HepG2 (cell line): ENCODE results near the gene RHOC. TPM values are rescaled to one million over a fixed set of nuclear protein-coding genes. Genes with fewer than 3 reads are reported as not detected.
A peak's percentile ranks its signal among the peaks of the same experiment; 100 is the strongest.

Experiments used
- ARNT2 ChIP-seq: sonication (generic); formaldehyde crosslinking; IDR thresholded peaks from 2 replicates; pipeline ENCODE4 v1.8.0; 2022; ENCODE audit warnings: mild to moderate bottlenecking, low read depth, missing genetic modification reagents, moderate library complexity
- ATAD3A ChIP-seq: sonication (generic); formaldehyde crosslinking; IDR thresholded peaks from 2 replicates; pipeline ENCODE4 v1.4.0; 2020; ENCODE audit warnings: missing genetic modification reagents
- CBX1 ChIP-seq: IDR thresholded peaks from one replicate; pipeline ENCODE4 v1.6.1; 2016; ENCODE audit warnings: antibody characterized with exemption, low read depth
- DNMT1 ChIP-seq: sonication (generic); formaldehyde crosslinking; IDR thresholded peaks from 2 replicates; pipeline ENCODE4 v1.5.1; 2020; ENCODE audit warnings: mild to moderate bottlenecking, missing genetic modification reagents
- FLYWCH1 ChIP-seq: sonication (generic); formaldehyde crosslinking; IDR thresholded peaks from 2 replicates; pipeline ENCODE4 v1.8.1; 2023; ENCODE audit warnings: mild to moderate bottlenecking, missing genetic modification reagents
- HES4 ChIP-seq: sonication (generic); formaldehyde crosslinking; IDR thresholded peaks from 2 replicates; pipeline ENCODE4 v1.9.0; 2021; ENCODE audit warnings: mild to moderate bottlenecking, missing genetic modification reagents, borderline replicate concordance
- MAF1 ChIP-seq: sonication (generic); formaldehyde crosslinking; IDR thresholded peaks from 2 replicates; pipeline ENCODE4 v1.5.0; 2020; ENCODE audit warnings: missing genetic modification reagents, borderline replicate concordance
- NCOA2 ChIP-seq: sonication (generic); formaldehyde crosslinking; IDR thresholded peaks from 2 replicates; pipeline ENCODE4 v1.8.0; 2022; ENCODE audit warnings: inconsistent platforms
- SCMH1 ChIP-seq: sonication (generic); formaldehyde crosslinking; IDR thresholded peaks from 2 replicates; pipeline ENCODE4 v1.9.0; 2021; ENCODE audit warnings: missing genetic modification reagents, mild to moderate bottlenecking, borderline replicate concordance
- SYNCRIP ChIP-seq: fragments of 200-400 bp; formaldehyde crosslinking; IDR thresholded peaks from 2 replicates; pipeline ENCODE4 v1.6.1; 2018; ENCODE audit warnings: mild to moderate bottlenecking, low read depth, low read length; ENCODE audit not compliant: insufficient read depth
- TCF12 ChIP-seq, 2 experiments: fragments of 450-650 bp in 1 of 2; sonication (generic) in 1 of 2; formaldehyde crosslinking in 1 of 2; IDR thresholded peaks; 2 replicates each; pipeline versions ENCODE4 v1.6.1 to v1.8.0; 2017 to 2022; ENCODE audit warnings: antibody characterized with exemption in 1 of 2, mild to moderate bottlenecking in 1 of 2, missing genetic modification reagents in 1 of 2, moderate library complexity in 1 of 2
- ZFY ChIP-seq: sonication (generic); formaldehyde crosslinking; IDR thresholded peaks from 2 replicates; pipeline ENCODE4 v1.4.0; 2020; ENCODE audit warnings: missing genetic modification reagents
- ZNF143 ChIP-seq: sonication (generic); formaldehyde crosslinking; IDR thresholded peaks from 2 replicates; pipeline ENCODE4 v1.4.0; 2020; ENCODE audit warnings: missing genetic modification reagents
- ZNF225 ChIP-seq: sonication (generic); formaldehyde crosslinking; IDR thresholded peaks from 2 replicates; pipeline ENCODE4 v1.4.0; 2020; ENCODE audit warnings: mild to moderate bottlenecking, missing genetic modification reagents
- ZNF3 ChIP-seq: IDR thresholded peaks from 2 replicates; pipeline ENCODE4 v1.7.0; 2017; ENCODE audit warnings: inconsistent platforms
- ZNF431 ChIP-seq: sonication (generic); formaldehyde crosslinking; IDR thresholded peaks from 2 replicates; pipeline ENCODE4 v1.9.0; 2022; ENCODE audit warnings: missing genetic modification reagents, low read depth, mild to moderate bottlenecking, borderline replicate concordance
- ZNF510 ChIP-seq: sonication (generic); formaldehyde crosslinking; IDR thresholded peaks from 2 replicates; pipeline ENCODE4 v1.4.0; 2020; ENCODE audit warnings: low read depth, mild to moderate bottlenecking, missing genetic modification reagents
- ZNF572 ChIP-seq: sonication (generic); formaldehyde crosslinking; IDR thresholded peaks from 2 replicates; pipeline ENCODE4 v1.5.1; 2020; ENCODE audit warnings: mild to moderate bottlenecking, missing genetic modification reagents
- polyA plus RNA-seq, 8 experiments: library from polyadenylated mRNA; depleted of rRNA in 3 of 8; stranded (reverse) in 7 of 8; unstranded in 1 of 8; fragments of >200 nt; fragmentation: Illumina TruSeq in 4 of 8; extraction: Trizol in 4 of 8; gene quantifications; 2 replicates each; pipeline versions ENCODE4 v1.2.1 to v1.2.3, GENCODE V29; 2011 to 2016; ENCODE audit warnings: low read depth in 4 of 8, missing spikeins in 1 of 8, mixed read lengths in 1 of 8; ENCODE audit not compliant: insufficient read depth in 1 of 8
- total RNA-seq, 5 experiments: library from RNA; depleted of rRNA; stranded (reverse); fragments of >200 nt; fragmentation: Illumina TruSeq; extraction: Trizol; gene quantifications; 2 replicates each; pipeline ENCODE4 v1.2.3, GENCODE V29; 2016; ENCODE audit warnings: low read depth in 1 of 5
- TF ChIP-seq, protein P1 (sequence below): sonication (generic); formaldehyde crosslinking; IDR thresholded peaks from 2 replicates; pipeline ENCODE4 v1.4.0; 2020; ENCODE audit warnings: missing genetic modification reagents, borderline replicate concordance
- TF ChIP-seq, protein P2 (sequence below): sonication (generic); formaldehyde crosslinking; IDR thresholded peaks from 2 replicates; pipeline ENCODE4 v1.8.0; 2022; ENCODE audit warnings: mild to moderate bottlenecking, missing genetic modification reagents, borderline replicate concordance
- TF ChIP-seq, protein P3 (sequence below): sonication (generic); formaldehyde crosslinking; IDR thresholded peaks from 2 replicates; pipeline ENCODE4 v1.4.0; 2020; ENCODE audit warnings: missing genetic modification reagents, low read depth, mild to moderate bottlenecking, borderline replicate concordance
- TF ChIP-seq, protein P4 (sequence below): sonication (generic); formaldehyde crosslinking; IDR thresholded peaks from 2 replicates; pipeline ENCODE4 v1.4.0; 2020; ENCODE audit warnings: missing genetic modification reagents

Gene RHOC
- total and polyA plus RNA-seq, 2 of the 13 experiments (the other 11 are each of a cell fraction or from before 2014, with no cell fraction given) = 64.3 to 182 TPM

DNA sequence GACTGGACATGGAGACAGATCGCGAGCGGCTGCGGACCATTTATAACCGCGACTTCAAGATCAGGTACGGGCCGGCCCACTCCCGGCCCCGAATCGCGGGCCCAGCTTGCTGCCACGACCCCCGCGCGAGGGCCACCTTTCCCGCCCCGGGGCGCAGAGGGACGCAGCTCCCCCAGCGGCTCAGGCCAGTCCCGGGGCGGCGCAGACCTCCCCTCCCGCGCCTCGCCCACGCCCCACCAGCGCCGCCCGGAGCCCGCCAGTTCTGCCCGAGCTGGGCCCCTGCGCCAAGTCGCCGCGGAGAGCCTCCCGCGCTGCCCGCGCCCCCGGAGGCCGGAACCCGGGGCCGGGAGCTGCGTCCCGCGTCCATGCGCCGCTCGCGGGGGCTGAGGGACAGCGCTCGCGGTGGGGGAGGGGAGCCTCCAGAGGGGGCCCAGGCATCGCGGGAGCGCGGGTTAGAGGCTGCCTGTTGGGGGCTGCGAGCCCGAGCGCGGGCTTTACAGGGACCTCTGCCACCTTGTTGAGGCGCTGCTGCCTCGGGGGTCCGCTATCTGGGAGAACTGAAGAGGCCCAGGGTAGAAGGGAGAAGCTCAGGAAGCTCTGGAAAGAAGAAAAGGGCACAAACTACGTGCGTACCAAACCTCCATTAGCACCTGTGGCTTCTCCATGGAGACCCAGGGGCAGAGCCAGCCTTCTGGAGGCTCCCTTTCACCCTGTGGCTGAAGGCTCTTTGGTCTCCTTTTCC lies 31.8 kb downstream of the RHOC start (continued):
- TF ChIP-seq, protein P1, sequence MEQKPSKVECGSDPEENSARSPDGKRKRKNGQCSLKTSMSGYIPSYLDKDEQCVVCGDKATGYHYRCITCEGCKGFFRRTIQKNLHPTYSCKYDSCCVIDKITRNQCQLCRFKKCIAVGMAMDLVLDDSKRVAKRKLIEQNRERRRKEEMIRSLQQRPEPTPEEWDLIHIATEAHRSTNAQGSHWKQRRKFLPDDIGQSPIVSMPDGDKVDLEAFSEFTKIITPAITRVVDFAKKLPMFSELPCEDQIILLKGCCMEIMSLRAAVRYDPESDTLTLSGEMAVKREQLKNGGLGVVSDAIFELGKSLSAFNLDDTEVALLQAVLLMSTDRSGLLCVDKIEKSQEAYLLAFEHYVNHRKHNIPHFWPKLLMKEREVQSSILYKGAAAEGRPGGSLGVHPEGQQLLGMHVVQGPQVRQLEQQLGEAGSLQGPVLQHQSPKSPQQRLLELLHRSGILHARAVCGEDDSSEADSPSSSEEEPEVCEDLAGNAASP = no peak
- no peak for TF ChIP-seq ZNF3
- TF ChIP-seq, protein P2, sequence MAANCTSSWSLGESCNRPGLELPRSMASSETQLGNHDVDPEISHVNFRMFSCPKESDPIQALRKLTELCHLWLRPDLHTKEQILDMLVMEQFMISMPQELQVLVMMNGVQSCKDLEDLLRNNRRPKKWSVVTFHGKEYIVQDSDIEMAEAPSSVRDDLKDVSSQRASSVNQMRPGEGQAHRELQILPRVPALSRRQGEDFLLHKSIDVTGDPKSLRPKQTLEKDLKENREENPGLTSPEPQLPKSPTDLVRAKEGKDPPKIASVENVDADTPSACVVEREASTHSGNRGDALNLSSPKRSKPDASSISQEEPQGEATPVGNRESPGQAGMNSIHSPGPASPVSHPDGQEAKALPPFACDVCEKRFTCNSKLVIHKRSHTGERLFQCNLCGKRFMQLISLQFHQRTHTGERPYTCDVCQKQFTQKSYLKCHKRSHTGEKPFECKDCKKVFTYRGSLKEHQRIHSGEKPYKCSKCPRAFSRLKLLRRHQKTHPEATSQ (CRISPR knock-in tag) = no peak
- TF ChIP-seq NCOA2 = no peak
- no peak for TF ChIP-seq CBX1
- TF ChIP-seq, protein P3, sequence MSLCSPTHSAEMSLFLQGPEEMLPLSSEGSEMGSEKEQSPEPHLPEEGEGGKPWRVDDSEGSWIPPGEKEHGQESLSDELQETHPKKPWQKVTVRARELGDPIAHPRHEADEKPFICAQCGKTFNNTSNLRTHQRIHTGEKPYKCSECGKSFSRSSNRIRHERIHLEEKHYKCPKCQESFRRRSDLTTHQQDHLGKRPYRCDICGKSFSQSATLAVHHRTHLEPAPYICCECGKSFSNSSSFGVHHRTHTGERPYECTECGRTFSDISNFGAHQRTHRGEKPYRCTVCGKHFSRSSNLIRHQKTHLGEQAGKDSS (CRISPR knock-in tag) = no peak
- peak; percentile 51; the same call in 1 of the 2 replicates for TF ChIP-seq HES4
- TF ChIP-seq ZNF431 (CRISPR knock-in tag) = 0 out of 2 replicates have a peak, but pooled peaks have one; percentile 78
- peak; percentile 88 for TF ChIP-seq ZFY (CRISPR knock-in tag)
- no peak for TF ChIP-seq SCMH1
- TF ChIP-seq ATAD3A (CRISPR knock-in tag) = no peak
- TF ChIP-seq DNMT1 = 0 out of 2 replicates have a peak, but pooled peaks have one; percentile 74
- TF ChIP-seq SYNCRIP = no peak
- TF ChIP-seq ZNF225 = no peak
- peak; percentile 64; the same call in 1 of the 2 replicates for TF ChIP-seq ARNT2 (CRISPR knock-in tag)
- no peak for TF ChIP-seq ZNF572 (CRISPR knock-in tag)
- TF ChIP-seq TCF12 (IDR thresholded peaks at IDR 0.05) = no peak
- no peak for TF ChIP-seq TCF12 (CRISPR knock-in tag; IDR thresholded peaks at IDR 0.05)
- no peak for TF ChIP-seq ZNF143
- TF ChIP-seq, protein P4, sequence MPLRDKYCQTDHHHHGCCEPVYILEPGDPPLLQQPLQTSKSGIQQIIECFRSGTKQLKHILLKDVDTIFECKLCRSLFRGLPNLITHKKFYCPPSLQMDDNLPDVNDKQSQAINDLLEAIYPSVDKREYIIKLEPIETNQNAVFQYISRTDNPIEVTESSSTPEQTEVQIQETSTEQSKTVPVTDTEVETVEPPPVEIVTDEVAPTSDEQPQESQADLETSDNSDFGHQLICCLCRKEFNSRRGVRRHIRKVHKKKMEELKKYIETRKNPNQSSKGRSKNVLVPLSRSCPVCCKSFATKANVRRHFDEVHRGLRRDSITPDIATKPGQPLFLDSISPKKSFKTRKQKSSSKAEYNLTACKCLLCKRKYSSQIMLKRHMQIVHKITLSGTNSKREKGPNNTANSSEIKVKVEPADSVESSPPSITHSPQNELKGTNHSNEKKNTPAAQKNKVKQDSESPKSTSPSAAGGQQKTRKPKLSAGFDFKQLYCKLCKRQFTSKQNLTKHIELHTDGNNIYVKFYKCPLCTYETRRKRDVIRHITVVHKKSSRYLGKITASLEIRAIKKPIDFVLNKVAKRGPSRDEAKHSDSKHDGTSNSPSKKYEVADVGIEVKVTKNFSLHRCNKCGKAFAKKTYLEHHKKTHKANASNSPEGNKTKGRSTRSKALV (CRISPR knock-in tag) = no peak
- TF ChIP-seq MAF1 (CRISPR knock-in tag) = no peak
- TF ChIP-seq FLYWCH1 (CRISPR knock-in tag) = no peak
- no peak for TF ChIP-seq ZNF510 (CRISPR knock-in tag)
